Stimulated activated CD4-positive, alpha-beta T cell treated with anti-CD3 and anti-CD28 coated beads, Interleukin-1b, Interleukin-23, amount 100 ng/mL, for 48 hours (primary cell): ENCODE measurements around the gene HERC2.
"Not testable (repeated sequence)": the region's sequence is repeated elsewhere in the genome, so short reads cannot be mapped to it uniquely, and the experiment has no call there.

ENCODE experiments used
- DNase-seq: peaks from one replicate; pipeline ENCODE4 v3.0.0-alpha.2; 2020

The HERC2 gene

GRCh38 chr15:28322129-28322588, at the start of gene HERC2:
Gene HERC2, minus strand, starts transcription at chr15:28322179. Its CDS starts 746 bp downstream, at chr15:28321433.
- DNase-seq, result not testable (repeated sequence)

GRCh38 chr15:28365502-28365901, 43.5 kb upstream of the HERC2 start:
- DNase-seq, result not testable (repeated sequence)

- DNase-seq, result not testable (repeated sequence)
These were observed 36.0 kb upstream of the HERC2 start, which contains the start of gene GOLGA6L24 for GRCh38 chr15:28357984-28358383. Gene GOLGA6L24, minus strand, starts transcription at chr15:28358084. Its CDS starts 61 bp downstream, at chr15:28358023.

GRCh38 chr15:28321358-28322078, 461 bp downstream of the HERC2 start:
- peak; percentile 31 for DNase-seq

GRCh38 chr15:28319725-28320124, 2.3 kb downstream of the HERC2 start:
- DNase-seq, result not testable (repeated sequence)

- DNase-seq, result not testable (repeated sequence)
These were observed 3.2 kb downstream of the HERC2 start for GRCh38 chr15:28318828-28319227.

GRCh38 chr15:28318122-28318521, 3.9 kb downstream of the HERC2 start:
- not testable (repeated sequence) for DNase-seq

GRCh38 chr15:28316958-28317357, 5.0 kb downstream of the HERC2 start:
- not testable (repeated sequence) for DNase-seq

- not testable (repeated sequence) for DNase-seq
These were observed 11.5 kb downstream of the HERC2 start for GRCh38 chr15:28310454-28310853.

- DNase-seq, result not testable (repeated sequence)
These were observed 13.3 kb downstream of the HERC2 start for GRCh38 chr15:28308718-28309117.

GRCh38 chr15:28305700-28306099, 16.3 kb downstream of the HERC2 start:
- not testable (repeated sequence) for DNase-seq

- DNase-seq, result not testable (repeated sequence)
These were observed 24.5 kb downstream of the HERC2 start for GRCh38 chr15:28297434-28297833.

- not testable (repeated sequence) for DNase-seq
These were observed 25.2 kb downstream of the HERC2 start for GRCh38 chr15:28296814-28297213.

- not testable (repeated sequence) for DNase-seq
These were observed 26.9 kb downstream of the HERC2 start for GRCh38 chr15:28295009-28295563.

GRCh38 chr15:28294560-28294959, 27.4 kb downstream of the HERC2 start:
- not testable (repeated sequence) for DNase-seq

GRCh38 chr15:28289694-28290463, 32.1 kb downstream of the HERC2 start:
- DNase-seq, result no peak

GRCh38 chr15:28288830-28289693, 32.9 kb downstream of the HERC2 start:
- DNase-seq, result not testable (repeated sequence)

GRCh38 chr15:28286659-28287058, 35.3 kb downstream of the HERC2 start:
- not testable (repeated sequence) for DNase-seq

- DNase-seq, result no peak
These were observed 35.9 kb downstream of the HERC2 start for GRCh38 chr15:28286031-28286430.

- no peak for DNase-seq
These were observed 40.1 kb downstream of the HERC2 start for GRCh38 chr15:28281876-28282275.

- no peak for DNase-seq
These were observed 47.3 kb downstream of the HERC2 start for GRCh38 chr15:28274635-28275034.

GRCh38 chr15:28273873-28274610, 47.9 kb downstream of the HERC2 start:
- DNase-seq, result no peak
